GM21390 (cell line): Measurements from ENCODE around the gene C1QC.

Experiments used
- ATAC-seq: cut with Tn5 transposase; IDR thresholded peaks from one replicate; pipeline ENCODE4 v1.9.1; 2021; ENCODE audit not compliant: unreplicated experiment

C1QC gene

DNA sequence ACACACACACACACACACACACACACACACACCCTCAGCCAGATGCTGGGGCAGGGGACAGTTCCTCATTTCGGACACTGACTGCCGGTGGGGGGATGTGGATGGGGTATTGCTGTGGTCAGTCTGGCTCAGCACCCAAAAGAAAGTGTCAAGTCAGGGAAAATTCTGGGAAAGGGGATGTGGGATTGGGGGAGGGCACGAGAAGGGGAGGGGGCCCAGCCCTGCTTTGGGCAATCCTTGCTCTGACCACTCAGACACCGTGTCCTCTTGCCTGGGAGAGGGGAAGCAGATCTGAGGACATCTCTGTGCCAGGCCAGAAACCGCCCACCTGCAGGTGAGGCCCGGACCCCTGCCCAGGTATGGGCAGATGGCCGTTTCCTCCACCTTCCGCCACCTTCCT is at the start of gene C1QC:
Gene C1QC (plus strand): TSS at position 253 of the 400 bp plus-strand sequence. CDS start 391 bp downstream, outside the sequence.
- ATAC-seq = no peak

DNA sequence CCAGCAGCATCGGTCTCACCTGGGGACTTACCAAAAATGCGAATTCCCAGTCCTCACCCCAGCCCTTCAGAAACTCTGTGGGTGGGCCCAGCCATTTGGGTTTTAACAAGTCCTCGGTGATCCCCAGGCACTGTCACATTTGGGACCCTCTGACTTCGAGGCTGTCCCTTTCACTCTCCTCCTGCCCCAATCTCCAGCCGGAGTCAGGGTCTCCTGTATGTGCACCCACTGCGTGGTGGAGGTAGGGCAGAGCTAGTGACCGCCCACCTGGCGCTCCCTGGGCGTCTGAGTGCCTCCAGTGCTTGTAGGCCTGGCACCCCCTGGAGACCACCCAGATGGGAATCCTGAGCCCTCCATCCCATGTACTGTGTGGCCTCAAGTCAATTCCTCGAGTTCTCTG is 49.0 kb upstream of the C1QC start:
- no peak for ATAC-seq

GRCh38 chr1:22595108-22595507 is 48.3 kb upstream of the C1QC start:
- no peak for ATAC-seq

GRCh38 chr1:22597301-22597965 is 46.0 kb upstream of the C1QC start:
- ATAC-seq = no peak

- ATAC-seq = no peak
Observed at GRCh38 chr1:22597996-22598395, 45.4 kb upstream of the C1QC start.

- ATAC-seq = no peak
Observed at GRCh38 chr1:22598736-22599135, 44.7 kb upstream of the C1QC start.

DNA sequence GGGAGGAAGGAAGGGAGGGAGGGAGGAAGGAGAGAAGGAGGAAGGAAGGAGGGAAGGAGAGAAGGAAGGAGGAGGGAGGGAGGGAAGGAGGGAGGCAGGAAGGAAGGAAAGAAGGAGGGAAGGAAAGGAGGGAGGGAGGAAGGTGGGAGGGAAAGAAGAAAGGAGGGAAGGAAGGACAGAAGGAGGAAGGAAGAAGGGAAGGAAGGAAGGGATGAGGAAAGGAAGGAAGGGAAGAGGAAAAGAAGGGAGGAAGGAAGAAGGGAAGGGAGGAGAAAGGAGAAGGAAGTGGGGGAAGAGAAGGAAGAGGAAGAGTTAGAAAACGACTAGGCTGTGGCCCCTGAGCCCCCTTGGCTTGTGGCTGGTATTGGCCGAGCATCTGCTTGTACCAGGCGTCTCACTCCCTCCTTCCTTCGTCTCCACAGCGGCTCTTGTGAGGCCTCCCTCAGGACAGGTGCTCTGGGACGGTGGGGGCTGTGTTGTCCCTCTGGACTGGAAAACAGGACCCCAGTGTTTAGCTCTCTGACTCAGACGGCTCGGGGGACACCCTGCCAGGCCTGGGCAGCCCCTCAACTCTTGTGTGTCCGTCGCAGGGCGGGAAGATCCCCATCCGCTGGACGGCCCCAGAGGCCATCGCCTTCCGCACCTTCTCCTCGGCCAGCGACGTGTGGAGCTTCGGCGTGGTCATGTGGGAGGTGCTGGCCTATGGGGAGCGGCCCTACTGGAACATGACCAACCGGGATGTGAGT is 43.2 kb upstream of the C1QC start:
- ATAC-seq = no peak

- no peak for ATAC-seq
Observed at GRCh38 chr1:22600817-22601605, 42.4 kb upstream of the C1QC start.

DNA sequence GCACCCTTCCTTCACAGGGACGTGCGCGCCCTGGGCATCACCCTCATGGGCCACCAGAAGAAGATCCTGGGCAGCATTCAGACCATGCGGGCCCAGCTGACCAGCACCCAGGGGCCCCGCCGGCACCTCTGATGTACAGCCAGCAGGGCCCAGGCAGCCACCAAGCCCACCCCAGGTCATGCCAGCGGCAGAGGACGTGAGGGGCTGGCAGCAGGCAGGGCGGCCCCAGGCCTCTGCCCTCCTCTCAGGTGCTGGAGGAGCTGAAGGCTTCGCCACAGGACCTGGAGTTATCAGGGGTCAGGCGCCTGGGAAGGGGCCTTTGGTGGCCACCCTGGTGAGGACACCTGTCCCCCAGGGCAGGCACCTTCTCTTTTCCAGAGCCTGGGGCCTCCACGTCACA is 41.8 kb upstream of the C1QC start:
- no peak for ATAC-seq

DNA sequence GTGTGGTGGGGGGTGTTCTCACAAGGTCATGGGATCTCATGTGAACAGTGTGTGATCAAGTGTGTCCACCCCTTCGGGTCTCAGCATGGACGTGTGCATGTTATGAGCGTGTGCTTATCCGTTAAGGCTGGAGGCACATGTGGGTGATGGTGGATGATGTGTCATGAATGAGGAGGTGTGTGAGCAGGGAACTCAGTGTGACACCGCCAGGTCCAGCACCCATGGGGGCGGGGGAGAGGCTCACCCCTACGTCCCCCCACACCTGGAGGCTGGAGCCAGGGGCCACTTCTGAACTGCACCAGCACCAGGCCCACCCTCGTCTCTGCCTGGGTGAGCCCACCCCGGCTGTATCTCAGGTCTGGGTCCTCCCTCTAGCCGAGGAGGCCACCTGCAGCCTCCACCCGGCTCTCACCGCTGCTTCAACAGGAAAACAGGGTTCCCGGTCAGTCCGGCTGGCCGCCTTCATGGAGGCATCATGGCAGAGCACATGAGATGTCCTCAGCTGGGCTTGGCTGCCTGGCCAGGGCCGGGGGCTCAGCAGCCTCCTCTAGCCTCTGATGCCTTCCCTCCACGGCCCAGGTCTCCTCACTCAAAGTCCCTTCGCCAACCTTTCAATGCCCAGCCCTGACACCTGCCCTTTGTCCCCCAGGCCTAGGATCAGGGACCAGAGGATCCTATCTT is 41.2 kb upstream of the C1QC start:
- ATAC-seq = no peak

DNA sequence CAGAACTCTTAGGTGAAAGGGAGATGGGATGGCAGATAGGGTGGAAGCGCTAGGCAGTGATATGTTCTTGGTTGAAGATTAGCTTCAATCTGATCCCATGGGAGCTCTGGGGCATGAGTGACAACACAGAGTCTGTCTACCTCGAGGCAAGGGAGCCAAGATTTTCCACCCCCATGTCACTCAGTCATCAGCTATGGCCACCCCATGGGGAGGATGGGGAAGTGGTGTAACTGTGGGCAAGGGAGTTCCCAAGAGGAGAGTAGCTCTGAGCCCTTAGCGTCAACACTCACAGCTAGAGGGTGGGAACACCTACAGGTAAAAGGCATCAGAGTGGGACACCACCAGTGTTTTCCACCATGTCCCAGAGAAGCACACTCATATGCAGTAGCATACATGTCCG is 37.3 kb upstream of the C1QC start:
- no peak for ATAC-seq

- no peak for ATAC-seq
Observed at GRCh38 chr1:22607154-22607553, 36.3 kb upstream of the C1QC start.

DNA sequence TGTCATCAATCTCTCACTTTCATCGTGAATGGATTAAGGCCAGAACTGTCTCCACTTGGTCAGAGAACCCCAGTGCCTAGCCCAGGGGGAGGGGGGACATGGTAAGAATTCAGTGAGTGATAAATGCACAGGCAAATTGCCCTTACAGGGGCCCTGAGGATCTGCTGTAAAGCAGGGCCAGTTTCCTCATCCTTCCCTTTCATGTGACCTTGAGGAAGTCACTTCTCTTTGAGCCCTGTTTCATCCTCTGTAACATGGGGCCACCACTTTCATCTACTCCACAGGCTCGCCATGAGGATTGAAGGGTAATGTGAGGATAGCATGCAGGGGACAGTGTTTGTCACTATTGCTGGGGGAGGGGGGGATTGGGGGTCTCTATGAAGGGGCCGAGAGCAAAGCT is 35.1 kb upstream of the C1QC start:
- ATAC-seq = no peak

DNA sequence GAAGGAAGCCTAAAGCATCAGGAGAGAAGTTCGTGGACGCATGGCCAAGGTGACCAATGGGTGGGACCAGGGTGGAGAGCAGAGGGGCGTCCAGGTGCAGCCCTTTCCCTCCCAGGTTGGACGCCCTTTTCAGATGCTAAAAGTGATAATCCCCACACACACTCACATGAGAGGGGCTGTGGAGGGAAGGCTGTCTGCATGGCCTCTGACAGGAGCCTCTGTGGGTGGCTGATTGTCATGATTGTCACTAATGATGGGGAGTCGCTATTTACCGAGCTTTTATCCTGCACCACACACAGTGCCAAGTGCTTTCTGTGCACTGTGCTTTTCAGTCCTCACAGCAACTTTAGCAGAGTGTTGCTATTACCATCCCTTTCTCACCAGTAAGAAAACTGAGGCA is 34.1 kb upstream of the C1QC start:
- no peak for ATAC-seq

GRCh38 chr1:22611530-22611947 is 31.9 kb upstream of the C1QC start:
- no peak for ATAC-seq

- no peak for ATAC-seq
Observed at GRCh38 chr1:22612671-22613571, 30.5 kb upstream of the C1QC start.

- ATAC-seq = no peak
Observed at GRCh38 chr1:22613572-22613918, 29.9 kb upstream of the C1QC start.

DNA sequence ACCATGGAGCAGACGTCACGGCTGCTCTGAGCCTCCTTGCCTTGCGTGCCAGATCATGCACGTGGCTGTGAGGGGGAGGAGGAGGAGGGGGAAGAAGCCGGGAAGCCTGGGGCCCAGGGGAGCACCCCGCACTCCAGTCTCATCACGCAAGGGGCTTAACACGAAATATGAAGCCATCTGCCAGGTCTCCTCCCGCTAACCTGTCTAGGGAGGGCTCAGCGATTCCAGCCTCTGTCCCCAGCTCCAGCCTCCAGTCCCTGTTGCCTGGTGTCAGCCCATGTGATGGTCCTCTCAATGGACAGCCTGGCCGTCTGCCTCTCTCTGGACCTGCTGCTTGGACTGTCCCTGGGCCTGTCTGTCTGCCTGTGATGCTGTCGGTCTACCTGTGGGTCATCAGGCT is 29.5 kb upstream of the C1QC start:
- ATAC-seq = no peak

DNA sequence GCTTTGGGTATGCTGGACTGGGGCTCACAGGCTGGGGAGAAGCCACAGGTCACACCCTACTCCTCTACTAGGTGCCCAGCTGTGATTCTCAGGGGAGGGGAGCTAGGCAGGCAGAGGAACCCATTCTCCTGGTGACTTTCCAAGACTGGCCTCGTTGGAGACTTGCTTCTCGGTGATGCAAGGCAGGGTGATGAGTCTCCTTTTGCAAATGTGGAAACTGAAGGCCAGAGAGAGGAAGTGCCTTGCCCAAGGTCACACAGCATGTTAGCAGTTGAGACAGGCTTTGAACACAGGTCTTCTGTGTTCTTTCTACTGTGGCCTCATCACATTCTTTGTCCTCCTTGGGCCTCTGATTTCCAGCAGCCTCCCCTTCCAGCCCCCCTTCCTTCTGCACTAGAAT is 27.5 kb upstream of the C1QC start:
- ATAC-seq = no peak

DNA sequence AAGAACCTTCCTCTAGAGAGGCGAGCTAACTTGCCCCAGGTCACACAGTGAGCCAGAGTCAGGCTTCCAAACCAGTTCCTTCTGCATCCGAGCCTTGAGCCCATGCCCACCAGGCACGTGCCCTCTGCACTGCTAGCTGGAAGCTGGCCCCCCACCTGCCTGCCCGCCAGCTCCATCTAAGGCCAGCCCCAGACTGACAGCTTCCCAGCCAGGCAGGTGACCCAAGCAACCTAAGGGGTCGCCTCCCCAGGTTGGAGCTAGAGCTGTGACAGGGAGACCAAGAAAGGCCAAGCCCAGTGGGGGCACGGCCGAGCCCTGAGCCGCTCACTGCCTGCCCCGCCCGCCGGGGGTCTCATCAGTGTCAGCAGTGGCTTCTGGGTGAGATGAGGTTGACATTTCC is 26.9 kb upstream of the C1QC start:
- no peak for ATAC-seq
